ENCODE measurements around the gene ABCA7. TPM values are rescaled to one million over a fixed set of nuclear protein-coding genes. Genes with fewer than 3 reads are reported as not detected.

Gene ABCA7
- total RNA-seq, 3 donors from 2014 or later (not counting 1 experiment from before 2014, with no cell fraction given) = 73.3 to 149 (median 121) TPM

GRCh38 chr19:995051-995827 is 44.7 kb upstream of the ABCA7 start:
- no peak overlapping the region for H3K4me3 ChIP-seq (ENCODE audit: low read length)
- ATAC-seq (no peak), DNase-seq (no peak)
- Mint-ChIP-seq H3K4me3 (no peak overlapping the region), H3K27ac (no peak overlapping the region), H3K27me3 (ENCODE audit: low read depth in 2 of 2) (peaks cover 9 to 18% of the 10 kb centered on the region in 2 donors), H3K9me3 (no peaks in the 10 kb centered on the region), H3K4me1 (peaks cover 7 to 13% of the 10 kb centered on the region in 2 donors), H3K36me3 (no peaks in the 10 kb centered on the region)
- H3K36me3 ChIP-seq (ENCODE audit: control insufficient read depth, insufficient read depth, low read length) = peaks cover 4% of the 10 kb centered on the region
- H3K27ac ChIP-seq (ENCODE audit: low read length) = no peak overlapping the region
- peaks cover 16% of the 10 kb centered on the region for H3K27me3 ChIP-seq (ENCODE audit: control insufficient read depth, insufficient read depth, low read length)
- 83% methylated on average over 26 of the region's 26 CpGs for WGBS (ENCODE audit: insufficient coverage)
- TF ChIP-seq CTCF (IDR thresholded peaks at IDR 0.05) = no peak
- H3K9me3 ChIP-seq (ENCODE audit: control insufficient read depth, insufficient read depth, low read length) = no peaks in the 10 kb centered on the region
- intact Hi-C loops (cut with micrococcal nuclease) = no loop called here
- H3K4me1 ChIP-seq (ENCODE audit: control insufficient read depth, insufficient read depth, low read length) = peaks cover 21% of the 10 kb centered on the region

- H3K36me3 ChIP-seq (ENCODE audit: control insufficient read depth, insufficient read depth, low read length) = peaks cover 4% of the 10 kb centered on the region
- peaks cover 27% of the 10 kb centered on the region for H3K4me1 ChIP-seq (ENCODE audit: control insufficient read depth, insufficient read depth, low read length)
- intact Hi-C loops (cut with micrococcal nuclease) = no loop called here
- H3K36me3 Mint-ChIP-seq = no peaks in the 10 kb centered on the region
- no peaks in the 10 kb centered on the region for H3K9me3 Mint-ChIP-seq
- 20% methylated on average over 64 of the region's 64 CpGs for WGBS (ENCODE audit: insufficient coverage)
- peak overlapping the region; percentile 22 for H3K27ac ChIP-seq (ENCODE audit: low read length)
- DNase-seq = peak; percentile 75 to 91
- H3K4me3 Mint-ChIP-seq = peak overlapping the region; percentile 78
- peaks cover 21% of the 10 kb centered on the region for H3K27me3 ChIP-seq (ENCODE audit: control insufficient read depth, insufficient read depth, low read length)
- peaks cover 7 to 13% of the 10 kb centered on the region in 2 donors for H3K4me1 Mint-ChIP-seq
- no peak for TF ChIP-seq CTCF (IDR thresholded peaks at IDR 0.05)
- H3K9me3 ChIP-seq (ENCODE audit: control insufficient read depth, insufficient read depth, low read length) = no peaks in the 10 kb centered on the region
- ATAC-seq = peak; percentile 72 to 79 (median 73)
- H3K27me3 Mint-ChIP-seq (ENCODE audit: low read depth in 2 of 2) = peaks cover 9 to 22% of the 10 kb centered on the region in 2 donors
- no peak overlapping the region for H3K4me3 ChIP-seq (ENCODE audit: low read length)
- H3K27ac Mint-ChIP-seq = peak overlapping the region; percentile 84 to 94
These were observed 43.7 kb upstream of the ABCA7 start for GRCh38 chr19:996051-996838.

- no peak for DNase-seq
- no peaks in the 10 kb centered on the region for H3K36me3 Mint-ChIP-seq
- H3K9me3 ChIP-seq (ENCODE audit: control insufficient read depth, insufficient read depth, low read length) = no peaks in the 10 kb centered on the region
- H3K4me3 ChIP-seq (ENCODE audit: low read length) = no peak overlapping the region
- no peak overlapping the region for H3K27ac Mint-ChIP-seq
- H3K27me3 Mint-ChIP-seq (ENCODE audit: low read depth in 2 of 2) = peaks cover 16 to 27% of the 10 kb centered on the region in 2 donors
- no peaks in the 10 kb centered on the region for H3K9me3 Mint-ChIP-seq
- H3K4me3 Mint-ChIP-seq = no peak overlapping the region
- intact Hi-C loops (cut with micrococcal nuclease) = no loop called here
- WGBS (ENCODE audit: insufficient coverage) = 68% methylated on average over 6 of the region's 6 CpGs
- H3K4me1 Mint-ChIP-seq = peaks cover 7 to 16% of the 10 kb centered on the region in 2 donors
- peaks cover 30% of the 10 kb centered on the region for H3K27me3 ChIP-seq (ENCODE audit: control insufficient read depth, insufficient read depth, low read length)
- peaks cover 34% of the 10 kb centered on the region for H3K4me1 ChIP-seq (ENCODE audit: control insufficient read depth, insufficient read depth, low read length)
- no peak for TF ChIP-seq CTCF (IDR thresholded peaks at IDR 0.05)
- H3K36me3 ChIP-seq (ENCODE audit: control insufficient read depth, insufficient read depth, low read length) = no peaks in the 10 kb centered on the region
- no peak for ATAC-seq
- no peak overlapping the region for H3K27ac ChIP-seq (ENCODE audit: low read length)
These were observed 41.8 kb upstream of the ABCA7 start for GRCh38 chr19:998064-998463.
